GM19023 (cell line): ENCODE data around the gene MEIS1.

Experiments
- ATAC-seq: cut with Tn5 transposase; IDR thresholded peaks from one replicate; pipeline ENCODE4 v1.9.1; 2021; ENCODE audit warnings: mild to moderate bottlenecking, moderate library complexity; ENCODE audit not compliant: unreplicated experiment

MEIS1 gene

DNA sequence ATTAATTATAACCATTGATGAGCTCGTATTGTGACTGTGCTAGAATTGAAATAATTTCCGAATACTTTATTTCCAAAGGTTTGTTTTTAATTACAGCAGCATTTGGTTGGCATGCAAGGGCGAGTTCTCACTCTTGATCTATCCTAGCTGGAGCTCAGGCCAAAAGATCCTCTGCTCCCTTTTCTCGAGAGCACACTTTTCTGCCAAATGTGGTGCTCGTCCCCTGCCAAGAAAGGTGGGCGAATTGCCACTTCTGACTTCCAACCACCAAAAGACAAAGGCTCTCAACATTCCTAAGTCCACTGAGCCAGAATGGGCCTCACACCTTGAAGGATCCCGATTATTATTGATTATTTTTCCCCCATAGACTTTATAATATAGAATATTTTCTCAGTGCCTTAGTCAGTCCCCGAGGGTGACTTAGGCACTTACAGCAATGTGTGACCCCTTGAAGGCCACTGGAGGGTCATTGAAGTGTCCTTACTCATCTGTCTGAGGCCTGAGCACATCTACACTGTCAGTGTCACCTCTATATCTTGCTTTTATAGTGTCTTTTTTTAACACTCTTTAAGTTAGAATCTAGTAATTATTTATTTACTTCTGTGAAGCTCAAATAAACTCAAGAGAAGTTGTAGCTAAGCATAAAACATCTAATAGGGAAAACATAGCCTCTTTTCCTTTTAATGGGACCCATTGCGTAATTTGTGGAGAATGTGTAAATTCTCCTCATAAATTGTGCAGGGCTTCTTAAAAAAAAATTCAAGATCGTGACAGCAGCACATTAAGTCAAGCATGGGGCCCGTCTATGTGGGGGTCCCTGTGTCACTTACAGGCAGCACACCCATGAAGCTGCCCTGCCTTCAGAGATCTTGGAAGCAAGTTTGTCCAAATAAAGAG is 98.3 kb downstream of the MEIS1 start:
- no peak for ATAC-seq

DNA sequence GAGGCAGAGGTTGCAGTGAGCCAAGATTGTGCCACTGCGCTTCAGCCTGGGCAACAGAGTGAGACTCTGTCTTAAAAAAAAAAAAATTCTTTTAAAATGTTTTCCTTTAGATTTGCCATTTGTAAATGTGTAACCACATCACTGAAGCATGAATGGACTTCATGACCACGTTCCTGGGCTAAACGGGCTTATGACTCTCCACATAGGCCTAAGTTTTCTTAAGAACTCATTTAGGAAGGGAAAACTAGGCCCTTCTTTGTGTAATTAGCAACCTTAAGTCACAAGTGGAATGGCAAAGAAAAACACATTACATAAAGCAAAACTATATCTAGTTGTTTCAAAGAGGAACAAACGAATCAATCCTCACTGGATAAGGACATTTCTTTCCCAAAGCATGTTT is 99.5 kb downstream of the MEIS1 start:
- ATAC-seq, result no peak

DNA sequence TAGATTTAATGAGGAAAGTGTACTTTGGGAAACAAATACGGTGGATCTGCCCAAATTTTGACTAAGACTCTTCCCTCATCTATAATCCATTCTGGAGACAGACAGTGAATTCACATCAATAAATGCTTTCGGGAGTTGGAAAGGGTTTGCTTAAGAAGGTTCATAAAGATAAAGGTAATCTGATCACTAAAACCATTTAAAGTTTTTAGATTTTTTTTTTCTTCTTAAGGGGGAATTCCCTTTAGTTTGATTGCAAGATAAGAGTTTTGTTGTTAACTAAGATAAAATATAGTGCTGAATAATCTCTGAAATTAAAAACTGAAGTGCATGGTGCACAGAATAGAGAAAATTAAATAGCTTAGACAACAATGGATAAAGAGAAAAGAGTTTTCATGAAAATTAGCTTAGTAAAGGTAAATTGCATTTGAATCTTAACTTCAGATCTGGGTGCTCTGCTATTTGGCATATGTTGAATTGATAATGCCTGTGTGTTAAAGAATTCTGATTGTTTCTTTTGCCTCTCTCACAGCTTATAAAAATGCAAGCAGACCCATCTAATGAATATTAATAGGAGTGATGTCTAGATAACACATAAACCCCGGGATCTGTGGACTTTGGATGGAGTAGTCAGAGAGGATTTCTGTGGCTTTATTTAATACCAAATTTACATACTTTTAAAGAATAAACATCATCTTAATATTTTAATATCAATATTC is 100.8 kb downstream of the MEIS1 start:
- ATAC-seq, result no peak

DNA sequence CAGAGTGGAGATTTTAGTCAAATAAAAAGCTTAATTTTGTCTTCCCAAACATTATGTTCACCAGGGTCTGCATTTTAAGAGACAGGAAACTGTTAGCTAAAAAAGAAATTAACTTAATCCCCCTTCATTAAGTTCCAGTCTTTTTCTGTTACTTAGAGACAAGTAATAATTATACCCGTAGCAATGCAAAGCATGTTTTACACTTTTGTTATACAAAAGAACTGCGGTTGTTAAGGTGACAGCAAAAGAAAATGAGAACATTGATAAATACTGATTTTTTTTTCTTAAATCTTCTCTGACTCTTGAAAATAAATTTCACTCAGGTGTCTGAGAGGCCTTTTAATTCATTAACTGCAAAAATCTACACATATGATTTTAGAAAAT is 101.4 kb downstream of the MEIS1 start:
- no peak for ATAC-seq

DNA sequence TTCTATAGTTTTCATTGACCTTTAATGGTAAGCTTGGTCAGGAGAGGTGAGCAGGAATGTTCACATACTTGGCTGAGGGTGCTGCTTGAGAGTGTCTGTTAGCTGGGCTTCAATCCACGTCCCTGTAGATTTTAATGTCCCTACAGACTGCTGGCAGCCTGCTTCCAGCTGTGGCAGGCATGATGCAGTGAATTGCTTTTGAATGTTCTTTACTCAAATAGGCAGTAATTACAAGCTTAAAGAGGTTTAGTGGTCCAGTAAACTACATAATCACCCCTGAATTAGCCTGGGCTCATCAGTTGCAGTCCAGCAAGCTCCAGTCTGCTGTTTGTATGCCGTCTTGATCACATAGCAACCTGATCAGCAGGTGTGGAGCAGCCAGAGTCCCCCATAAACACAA is 102.1 kb downstream of the MEIS1 start:
- no peak for ATAC-seq

DNA sequence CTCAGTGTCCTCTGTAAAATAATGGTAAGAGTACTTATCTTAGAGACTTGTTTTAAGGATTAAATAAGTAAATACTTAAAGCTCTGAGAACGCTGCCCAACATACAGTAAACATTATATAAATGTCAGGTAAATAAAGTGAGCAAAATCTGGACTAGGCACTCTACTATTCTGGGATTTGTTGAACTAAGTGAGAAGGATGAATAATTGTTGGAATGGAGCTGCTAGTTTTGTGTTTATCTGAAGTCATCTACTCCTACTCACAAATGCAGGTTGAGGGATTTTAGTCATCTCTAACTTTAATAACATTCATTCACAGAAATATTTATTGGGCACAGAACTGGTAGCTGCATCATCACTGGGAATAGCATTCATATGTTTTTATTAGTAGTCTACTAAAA is 103.4 kb downstream of the MEIS1 start:
- no peak for ATAC-seq

DNA sequence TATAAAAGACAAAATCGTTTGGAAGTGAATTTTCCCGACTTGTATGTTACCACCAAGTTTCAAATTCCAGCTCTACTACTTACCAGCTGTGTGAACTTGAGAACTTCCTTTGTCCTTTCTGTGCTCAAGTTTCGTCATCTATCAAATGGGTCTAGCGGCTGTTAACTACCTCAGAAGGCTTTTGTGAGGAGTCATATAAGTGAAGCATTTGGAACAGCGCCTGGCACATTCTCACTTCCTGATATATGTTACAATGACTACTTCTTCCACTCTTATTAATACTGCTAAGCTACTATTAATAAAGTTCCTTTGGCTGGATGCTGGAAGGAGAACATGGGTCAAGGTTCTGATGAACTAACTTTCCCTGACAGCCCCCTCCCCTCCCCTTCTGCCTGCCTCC is 104.5 kb downstream of the MEIS1 start:
- ATAC-seq, result no peak

DNA sequence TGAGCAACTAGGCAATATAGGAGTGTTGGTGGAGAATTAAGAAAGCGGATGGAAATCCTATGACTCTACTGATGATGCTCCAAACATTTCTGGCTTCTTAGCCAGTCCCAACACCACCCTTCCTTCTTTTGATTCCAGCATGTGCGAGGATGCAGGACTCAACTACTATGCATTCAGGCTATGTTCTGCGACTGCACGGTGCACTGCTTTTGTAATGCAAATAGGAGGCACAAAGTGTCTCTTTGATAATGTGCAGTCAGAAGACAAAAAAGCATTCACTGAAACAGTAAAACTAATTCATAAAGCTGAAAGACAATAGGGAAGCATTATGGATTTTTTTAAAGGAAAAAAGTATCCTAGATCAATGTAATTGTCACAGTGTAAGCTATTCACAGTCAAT is 106.7 kb downstream of the MEIS1 start:
- no peak for ATAC-seq

DNA sequence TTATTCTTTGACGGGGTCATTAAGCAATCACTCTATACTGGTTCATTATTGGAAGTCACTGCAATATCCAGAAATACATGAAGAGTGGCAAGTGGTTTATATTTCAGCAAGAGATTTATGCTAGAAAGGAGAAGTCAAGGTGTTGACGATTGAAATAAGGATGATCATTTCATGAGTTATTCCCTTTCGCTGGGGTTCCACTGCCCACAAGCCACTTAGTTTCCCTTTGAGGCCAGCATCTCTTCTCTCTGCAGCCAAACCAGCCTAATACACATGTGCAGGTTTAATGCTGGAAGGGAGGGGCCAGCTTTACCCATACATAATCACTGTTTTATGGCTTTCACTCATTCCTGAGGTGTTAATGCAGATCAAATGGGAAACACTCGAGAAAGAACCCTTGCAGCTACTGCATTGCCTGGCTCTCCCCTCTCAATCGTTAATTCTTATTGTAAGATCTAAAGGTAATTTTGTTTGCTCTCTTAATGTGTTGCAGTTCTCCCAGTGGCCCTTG is 108.4 kb downstream of the MEIS1 start:
- ATAC-seq, result no peak

DNA sequence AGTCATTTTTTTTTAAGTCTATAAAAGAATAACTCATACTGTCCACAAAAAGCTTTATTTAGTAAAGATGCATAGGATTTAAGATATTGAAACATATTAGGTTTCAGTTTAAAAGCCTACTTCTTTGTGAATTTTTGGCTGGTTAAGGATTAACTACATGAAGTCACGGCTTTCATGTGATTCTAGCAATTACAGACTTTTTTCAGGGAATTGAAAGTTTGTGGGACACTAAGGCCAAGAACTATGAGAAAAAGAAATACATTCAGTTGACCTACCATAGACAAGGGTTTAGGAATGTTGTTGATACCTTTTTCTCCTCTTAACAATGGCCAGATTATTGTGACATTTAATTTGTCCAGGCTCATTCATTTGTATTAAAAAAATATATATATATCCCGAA is 109.3 kb downstream of the MEIS1 start:
- ATAC-seq, result no peak

DNA sequence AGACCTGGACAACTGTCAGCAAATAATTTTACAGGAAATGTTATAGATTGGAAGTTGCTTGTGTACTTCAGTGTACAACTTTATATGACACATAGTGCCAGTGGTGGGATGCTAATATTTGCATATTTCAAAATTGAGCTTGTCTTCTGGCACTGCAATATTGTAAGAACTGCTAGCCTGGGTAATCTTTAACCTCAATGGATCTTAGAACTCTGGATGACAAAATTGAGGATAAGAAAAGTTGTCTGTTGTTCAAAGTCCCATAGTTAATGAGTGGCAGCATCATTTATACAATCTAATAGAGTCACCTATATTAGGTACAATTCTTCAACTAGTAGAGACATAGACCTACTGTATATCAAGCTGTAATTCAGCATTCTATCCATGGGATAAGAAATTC is 110.3 kb downstream of the MEIS1 start:
- ATAC-seq, result no peak

DNA sequence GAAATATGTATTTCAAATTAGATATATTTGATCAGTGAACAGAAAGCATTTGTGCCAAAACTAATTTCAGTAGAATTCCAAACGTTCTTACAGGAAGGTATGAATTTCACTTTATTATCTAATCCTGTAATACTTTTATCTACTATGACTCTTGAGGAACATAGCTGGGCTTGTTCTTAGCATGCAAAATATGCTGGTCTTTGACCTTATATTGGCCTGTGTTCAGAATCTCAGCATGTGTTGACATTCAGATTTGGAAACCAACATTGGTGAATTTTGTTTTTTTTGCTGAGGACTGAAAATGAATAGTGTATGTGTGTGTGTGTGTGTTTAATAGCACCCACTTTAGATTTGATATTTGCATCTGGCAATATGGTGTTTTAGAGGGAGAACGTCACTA is 112.2 kb downstream of the MEIS1 start:
- no peak for ATAC-seq

DNA sequence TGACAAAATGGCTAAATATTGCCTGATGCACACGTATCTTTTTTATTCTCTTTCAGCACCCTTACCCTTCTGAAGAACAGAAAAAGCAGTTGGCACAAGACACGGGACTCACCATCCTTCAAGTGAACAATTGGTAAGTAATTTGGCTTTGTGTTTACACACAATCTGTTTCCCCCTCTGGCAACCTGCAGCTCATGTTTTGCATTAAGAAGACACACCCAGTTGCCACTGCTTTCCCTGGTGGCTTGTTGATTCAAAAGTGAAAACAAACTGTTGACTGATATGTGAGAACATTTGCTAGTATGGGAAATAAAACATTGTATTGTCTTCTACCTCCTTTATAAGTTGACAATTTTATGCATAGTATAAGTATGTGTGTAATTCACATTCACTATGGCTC is 113.0 kb downstream of the MEIS1 start:
- no peak for ATAC-seq

DNA sequence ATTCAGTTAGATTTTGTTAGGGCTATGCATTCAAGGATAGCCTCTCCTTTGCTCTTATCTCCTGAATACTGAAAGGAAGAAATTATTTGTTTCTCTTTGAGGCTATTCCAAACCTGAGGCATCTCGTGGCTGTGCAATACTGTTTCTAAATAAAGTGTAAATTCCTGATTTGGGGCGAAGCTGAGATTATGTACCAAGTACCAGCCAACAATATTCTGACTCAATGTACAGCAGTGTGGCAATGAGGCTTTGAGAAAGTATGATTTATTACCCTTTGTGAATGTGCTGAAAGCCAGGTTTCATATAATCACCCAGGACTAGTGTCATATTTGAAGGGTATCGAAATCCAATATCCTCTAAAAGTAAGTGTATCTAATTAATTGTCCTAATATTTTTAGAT is 113.5 kb downstream of the MEIS1 start:
- no peak for ATAC-seq

DNA sequence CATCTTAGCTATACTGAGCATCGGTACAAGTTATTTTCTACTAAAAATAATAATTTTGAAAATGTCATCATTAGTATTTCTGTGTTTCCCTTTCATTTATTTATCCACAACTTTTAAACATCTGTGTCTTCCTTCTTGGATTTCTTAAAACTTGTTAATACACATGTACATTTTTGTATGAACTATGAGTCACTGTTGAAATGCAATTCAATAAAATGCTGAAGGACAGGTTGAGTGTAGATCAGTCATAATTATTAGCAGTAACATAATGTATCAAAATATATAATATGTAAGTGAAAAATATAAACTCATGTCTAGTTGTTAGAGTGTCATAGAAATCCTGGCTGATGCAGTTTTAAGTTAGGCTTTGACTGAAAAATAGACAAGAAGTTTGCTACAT is 115.9 kb downstream of the MEIS1 start:
- no peak for ATAC-seq

DNA sequence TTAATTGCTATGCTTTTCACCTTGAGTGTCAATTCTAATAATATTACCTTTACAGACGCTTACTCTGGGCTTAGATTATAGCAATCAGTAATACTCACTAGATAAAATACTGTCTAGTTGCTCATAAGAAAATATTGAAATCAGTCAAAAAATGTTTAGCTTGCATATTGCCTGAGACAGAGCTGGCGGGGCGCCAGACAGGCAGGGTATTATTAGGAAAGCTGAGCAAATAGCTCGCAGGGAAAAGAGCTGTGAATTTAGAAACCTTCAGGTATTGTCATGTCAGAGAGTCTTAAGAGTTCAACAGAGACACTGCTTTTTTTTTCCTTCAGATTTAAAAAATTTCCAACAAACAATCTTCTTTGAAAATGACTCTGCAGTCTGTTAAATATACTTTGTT is 118.4 kb downstream of the MEIS1 start:
- ATAC-seq, result no peak

DNA sequence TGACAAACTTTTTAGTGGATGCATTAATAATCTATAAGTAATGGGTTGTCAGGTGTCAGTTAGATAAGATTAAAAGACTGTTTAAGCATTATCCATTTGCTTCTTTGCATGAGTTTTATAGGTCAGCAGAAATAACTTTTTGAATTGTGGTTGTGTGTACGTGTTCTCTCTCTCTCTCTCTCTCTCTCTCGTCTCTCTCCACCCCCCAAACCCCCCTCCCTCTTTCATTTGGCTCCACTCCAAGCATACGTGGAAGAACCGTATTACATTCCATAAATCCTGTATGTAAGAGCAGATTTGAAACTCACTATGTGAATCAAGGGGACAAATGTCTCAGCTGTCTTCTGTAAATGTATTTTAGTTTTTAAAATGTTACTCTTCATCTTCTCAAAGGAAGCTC is 120.2 kb downstream of the MEIS1 start:
- ATAC-seq, result no peak

DNA sequence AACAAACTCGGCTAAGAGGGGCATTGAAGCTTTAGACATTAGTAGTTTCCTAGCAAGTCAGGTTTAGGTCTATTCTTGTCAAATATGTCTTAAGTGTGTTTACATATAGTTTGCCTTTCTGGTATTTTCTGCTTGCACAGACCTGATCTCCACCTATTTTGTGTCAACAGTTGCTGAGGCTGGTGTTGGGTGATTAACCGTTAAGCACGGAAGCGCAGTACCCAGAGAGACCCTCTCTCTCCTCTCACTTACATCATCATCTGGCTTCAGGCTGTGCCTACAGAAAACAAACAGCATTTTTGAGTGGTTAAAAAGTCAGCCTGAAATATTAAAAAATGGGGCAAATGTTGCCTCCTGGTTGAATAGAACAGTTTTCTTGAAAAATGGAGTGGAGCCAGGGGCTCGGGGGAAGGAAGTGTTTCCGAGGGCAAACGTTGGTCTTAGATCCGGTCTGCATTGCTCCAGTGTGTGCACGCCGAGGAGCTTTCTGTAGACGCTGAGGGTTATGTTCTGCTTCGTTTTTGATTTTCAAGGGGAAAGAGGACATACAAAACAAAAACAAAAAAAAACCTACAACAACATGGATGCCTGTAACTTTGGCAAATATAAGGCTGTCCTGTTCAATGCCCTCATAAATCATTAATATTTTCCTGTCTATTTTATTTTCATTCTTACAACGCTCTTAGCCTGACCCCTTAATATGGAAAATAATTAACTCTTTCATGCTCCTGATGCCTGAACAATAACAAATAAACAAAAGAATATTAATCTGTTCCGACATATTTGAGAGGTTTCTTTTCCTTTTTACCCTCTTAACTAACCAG is 120.8 kb downstream of the MEIS1 start:
- ATAC-seq, result no peak

DNA sequence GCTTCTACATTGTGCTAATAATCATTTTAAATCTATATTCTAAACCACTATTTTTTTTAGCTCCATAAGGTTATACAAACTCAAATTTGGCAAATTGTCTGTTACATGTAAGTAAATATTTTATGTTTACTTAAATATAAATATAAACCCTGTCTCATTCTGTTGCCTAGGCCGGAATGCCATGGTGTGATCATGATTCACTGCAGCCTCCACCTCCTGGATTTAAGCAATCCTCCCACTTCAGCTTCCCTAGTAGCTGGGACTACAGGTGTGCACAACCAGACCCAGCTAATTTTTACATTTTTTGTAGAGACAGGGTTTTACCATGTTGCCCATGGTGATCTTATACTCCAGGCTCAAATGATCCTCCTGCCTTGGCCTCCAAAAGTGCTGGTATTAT is 124.7 kb downstream of the MEIS1 start:
- ATAC-seq, result no peak

DNA sequence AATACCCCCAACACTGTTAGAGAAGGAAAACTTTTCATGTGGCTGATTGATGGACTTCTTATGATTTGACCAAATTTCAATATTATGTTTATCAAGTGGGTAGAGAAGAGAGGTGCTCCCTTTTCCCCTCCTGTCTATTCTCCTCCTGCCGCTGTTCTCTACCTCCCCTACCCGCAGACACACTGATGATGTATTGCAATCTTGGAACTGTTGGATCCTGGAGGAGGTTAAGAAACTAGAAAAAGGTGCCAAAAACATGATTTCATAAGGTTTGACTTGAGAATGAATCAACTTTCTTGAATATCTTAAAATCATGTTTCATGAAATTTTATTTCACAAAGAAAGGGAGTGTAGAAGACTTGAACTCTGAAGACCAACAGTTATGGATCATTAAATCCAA is 125.8 kb downstream of the MEIS1 start:
- no peak for ATAC-seq

DNA sequence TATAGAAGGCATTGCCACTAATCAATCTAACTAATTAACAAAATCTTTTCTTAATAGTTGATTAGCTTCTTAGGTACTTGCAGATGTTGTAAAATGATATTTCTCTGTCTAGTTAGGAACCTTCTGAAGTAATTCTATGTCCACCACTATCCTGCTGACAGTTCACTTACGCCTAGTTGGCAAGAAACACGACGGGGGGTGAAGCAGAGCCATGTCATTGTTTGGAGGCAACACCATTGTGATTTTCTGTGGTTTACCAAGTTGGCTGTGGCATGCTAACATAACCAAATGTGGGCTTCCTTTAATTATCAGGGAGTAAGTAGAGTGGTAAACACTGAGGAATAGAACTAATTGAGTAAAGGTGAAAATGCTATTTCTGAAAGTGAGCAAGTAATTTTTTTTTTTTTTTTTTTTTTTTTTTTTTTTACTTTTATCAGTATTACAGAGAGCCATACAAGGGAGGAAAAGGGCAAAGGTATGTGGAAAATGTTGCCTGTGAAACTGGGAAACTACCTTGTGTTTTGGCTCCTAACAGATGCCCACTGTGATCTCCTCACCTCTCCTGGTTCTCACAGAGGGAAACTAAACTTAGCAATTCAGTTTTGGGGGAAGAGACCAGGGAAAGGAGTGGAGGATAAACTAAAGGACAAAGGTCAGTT is 126.8 kb downstream of the MEIS1 start:
- no peak for ATAC-seq
